A673 (cell line): Measurements from ENCODE around the gene ETV3L.

Source experiments
- CTCF ChIP-seq: fragments of 300-800, 200-600 bp; sonication (generic); conservative IDR thresholded peaks from 2 replicates; pipeline ENCODE4 v1.5.1; 2017; ENCODE audit warnings: low read depth, mild to moderate bottlenecking, antibody characterized with exemption, low read length, moderate library complexity, mixed read lengths
- EZH2 ChIP-seq: fragments of 200-600 bp; sonication (generic); IDR thresholded peaks from 2 replicates; pipeline ENCODE4 v1.6.1; 2017; ENCODE audit warnings: borderline replicate concordance, low read depth, mild to moderate bottlenecking, mixed read lengths, antibody characterized with exemption, low read length; ENCODE audit not compliant: poor library complexity, severe bottlenecking

- TF ChIP-seq CTCF (no peak), EZH2 (no peak)
Observed at GRCh38 chr1:157116737-157117103, 17.1 kb upstream of the ETV3L start.
